ENCODE data around the gene ZNF883. TPM values are rescaled to one million over a fixed set of nuclear protein-coding genes. Genes with fewer than 3 reads are reported as not detected.
A peak's percentile ranks its signal among the peaks of the same experiment; 100 is the strongest.

Gene ZNF883
- total and polyA plus RNA-seq, 4 donors, result 1.0 to 2.1 (median 1.7) TPM

DNA sequence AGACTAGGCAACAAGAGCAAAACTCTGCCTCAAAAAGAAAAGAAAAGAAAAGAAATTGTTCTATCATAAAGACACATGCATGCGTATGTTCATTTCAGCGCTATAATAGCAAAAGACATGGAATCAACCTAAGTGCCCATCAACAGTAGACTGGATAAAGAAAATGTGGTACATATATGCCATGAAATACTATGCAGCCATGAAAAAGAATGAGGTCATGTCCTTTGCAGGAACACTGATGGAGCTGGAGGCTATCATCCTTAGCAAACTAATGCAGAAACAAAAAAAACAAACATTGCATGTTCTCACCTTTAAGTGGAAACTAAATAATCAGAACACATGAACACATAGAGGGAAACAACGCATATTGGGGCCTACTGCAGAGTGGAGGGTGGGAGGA is 6.3 kb upstream of the ZNF883 start:
- intact Hi-C loops (cut with DNase I), result no loop called here
- Histone ChIP-seq H3K36me3 (ENCODE audit: control insufficient read depth in 1 of 2, insufficient read depth in 2 of 2, low read length in 1 of 2) (no peaks in the 10 kb centered on the region), H3K27me3 (ENCODE audit: control insufficient read depth in 1 of 2, insufficient read depth in 2 of 2, low read length in 1 of 2) (no peaks in the 10 kb centered on the region), H3K4me3 (ENCODE audit: low read length in 2 of 2) (no peak overlapping the region), H3K4me1 (ENCODE audit: control insufficient read depth in 1 of 2, insufficient read depth in 2 of 2, low read length in 2 of 2) (no peaks in the 10 kb centered on the region), H3K9me3 (ENCODE audit: control insufficient read depth, low read length) (peaks cover 5% of the 10 kb centered on the region), H3K27ac (ENCODE audit: low read depth in 1 of 2, low read length in 2 of 2) (no peak overlapping the region)
- WGBS, 2 donors, result 89 to 95% methylated on average over 3 of the region's 3 CpGs
- DNase-seq (no peak), ATAC-seq (ENCODE audit: low FRiP score) (no peak)

DNA sequence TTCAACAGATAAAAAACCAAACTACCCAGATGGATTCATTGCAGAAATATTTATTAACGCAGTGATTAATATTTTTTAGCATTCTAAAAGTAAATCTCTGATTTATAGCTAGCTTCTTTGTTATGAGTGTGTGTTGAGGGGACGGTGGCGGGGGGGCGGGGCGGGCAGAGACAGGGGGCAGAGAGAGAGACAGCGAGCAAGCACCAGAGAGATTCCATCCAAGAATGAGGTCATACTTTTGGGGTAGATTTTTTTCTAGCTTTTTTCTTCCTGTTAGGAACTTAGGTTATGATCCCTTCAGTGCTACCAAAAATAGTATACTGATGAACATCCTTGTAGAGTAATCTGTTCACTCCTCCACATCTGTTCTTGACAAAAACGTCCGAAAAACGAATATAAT is 500 bp upstream of the ZNF883 start:
- no peaks in the 10 kb centered on the region for H3K27me3 ChIP-seq (ENCODE audit: control insufficient read depth in 1 of 2, insufficient read depth in 2 of 2, low read length in 1 of 2)
- WGBS, 2 donors, result 18 to 20% methylated on average over 9 of the region's 9 CpGs
- H3K36me3 ChIP-seq (ENCODE audit: control insufficient read depth in 1 of 2, insufficient read depth in 2 of 2, low read length in 1 of 2), result peaks cover 0 to 2% of the 10 kb centered on the region in 2 donors
- H3K4me3 ChIP-seq (ENCODE audit: low read length in 2 of 2), result no peak overlapping the region
- ATAC-seq (ENCODE audit: low FRiP score) (no peak), DNase-seq (no peak)
- H3K27ac ChIP-seq (ENCODE audit: low read depth in 1 of 2, low read length in 2 of 2), result no peak overlapping the region
- H3K4me1 ChIP-seq (ENCODE audit: control insufficient read depth in 1 of 2, insufficient read depth in 2 of 2, low read length in 2 of 2), result no peaks in the 10 kb centered on the region
- intact Hi-C loops (cut with DNase I), result no loop called here
- peaks cover 4% of the 10 kb centered on the region for H3K9me3 ChIP-seq (ENCODE audit: control insufficient read depth, low read length)

DNA sequence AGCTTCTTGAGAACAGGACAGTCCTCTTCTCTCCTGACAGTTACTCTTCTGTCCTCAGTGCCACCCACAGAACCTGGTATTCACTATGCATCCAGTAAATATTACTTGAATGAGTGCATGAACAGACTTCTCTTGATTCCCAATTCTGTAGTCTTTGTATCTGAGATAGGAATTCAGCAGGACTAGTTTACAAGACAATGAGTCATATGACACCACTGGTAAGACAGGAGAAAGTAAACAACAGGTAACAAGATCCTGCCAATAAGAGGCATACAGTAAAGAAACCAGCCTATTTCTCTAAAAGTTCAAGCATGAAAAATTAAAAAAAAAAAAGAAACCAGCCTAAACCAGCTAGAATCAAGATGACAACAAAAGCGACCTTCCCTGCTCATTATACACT is 6.2 kb downstream of the ZNF883 start:
- ATAC-seq (ENCODE audit: low FRiP score), result no peak
- H3K27me3 ChIP-seq (ENCODE audit: control insufficient read depth in 1 of 2, insufficient read depth in 2 of 2, low read length in 1 of 2), result no peaks in the 10 kb centered on the region
- intact Hi-C loops (cut with DNase I), result no loop called here
- H3K9me3 ChIP-seq (ENCODE audit: control insufficient read depth, low read length), result no peaks in the 10 kb centered on the region
- no peak overlapping the region for H3K27ac ChIP-seq (ENCODE audit: low read depth in 1 of 2, low read length in 2 of 2)
- no peaks in the 10 kb centered on the region for H3K4me1 ChIP-seq (ENCODE audit: control insufficient read depth in 1 of 2, insufficient read depth in 2 of 2, low read length in 2 of 2)
- peaks cover 0 to 2% of the 10 kb centered on the region in 2 donors for H3K36me3 ChIP-seq (ENCODE audit: control insufficient read depth in 1 of 2, insufficient read depth in 2 of 2, low read length in 1 of 2)
- 51 to 61% methylated on average over 1 of the region's 1 CpG for WGBS, 2 donors
- no peak overlapping the region for H3K4me3 ChIP-seq (ENCODE audit: low read length in 2 of 2)
- DNase-seq, result no peak

DNA sequence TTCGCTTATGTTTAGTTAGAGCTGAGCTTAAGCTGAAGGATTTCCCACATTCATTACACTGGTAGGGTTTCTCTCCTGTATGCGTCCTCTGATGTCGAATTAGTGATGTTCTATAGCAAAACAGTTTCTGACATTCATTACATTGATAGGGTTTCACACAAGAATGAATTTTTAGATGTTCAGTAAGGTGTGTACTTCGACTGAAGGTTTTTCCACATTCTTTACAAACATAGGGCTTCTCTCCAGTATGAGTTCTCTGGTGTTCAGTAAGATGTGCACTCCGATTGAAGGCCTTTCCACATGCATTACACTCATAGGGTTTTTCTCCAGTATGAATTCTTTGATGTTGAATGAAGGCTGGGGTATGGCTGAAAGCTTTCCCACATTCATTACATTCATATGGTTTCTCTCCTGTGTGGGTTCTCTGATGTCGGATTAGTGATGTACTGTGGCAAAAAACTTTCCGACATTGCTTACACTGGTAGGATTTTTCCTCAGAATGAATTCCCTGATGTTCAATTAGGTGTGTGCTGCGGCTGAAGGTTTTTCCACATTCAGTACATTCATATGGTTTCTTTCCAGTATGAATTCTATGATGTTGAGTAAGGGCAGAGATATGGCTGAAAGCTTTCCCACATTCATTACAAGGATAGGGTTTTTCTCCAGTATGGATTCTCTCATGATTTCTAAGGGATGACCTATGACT is 14.6 kb downstream of the ZNF883 start:
- ATAC-seq (ENCODE audit: low FRiP score), result no peak
- intact Hi-C loops (cut with DNase I), result no loop called here

DNA sequence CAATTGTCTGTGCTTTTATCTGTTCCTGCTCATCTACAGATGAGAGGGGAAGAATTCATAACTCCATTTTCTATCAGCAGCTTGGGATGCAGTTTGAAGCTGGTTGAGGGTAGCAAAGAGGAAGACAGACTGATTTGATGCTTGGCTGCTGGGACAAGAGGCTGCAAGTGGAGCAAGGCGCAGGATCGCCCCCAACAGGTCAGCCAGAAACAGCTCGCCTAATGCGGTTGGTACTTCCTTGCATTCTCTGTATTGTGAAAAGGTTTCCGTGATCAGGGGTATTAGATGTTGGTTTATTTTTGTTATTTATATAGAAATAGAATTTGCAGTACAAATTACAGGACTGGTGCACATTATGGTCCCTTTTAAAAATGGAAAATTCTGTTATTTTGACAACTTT is 40.6 kb downstream of the ZNF883 start:
- H3K27ac ChIP-seq (ENCODE audit: low read depth in 1 of 2, low read length in 2 of 2), result no peak overlapping the region
- DNase-seq (no peak), ATAC-seq (ENCODE audit: low FRiP score) (no peak)
- intact Hi-C loops (cut with DNase I), result no loop called here
- whole genome bisulfite sequencing, 2 donors, result 14 to 19% methylated on average over 5 of the region's 5 CpGs
- H3K27me3 ChIP-seq (ENCODE audit: control insufficient read depth in 1 of 2, insufficient read depth in 2 of 2, low read length in 1 of 2), result no peaks in the 10 kb centered on the region
- H3K4me1 ChIP-seq (ENCODE audit: control insufficient read depth in 1 of 2, insufficient read depth in 2 of 2, low read length in 2 of 2), result no peaks in the 10 kb centered on the region
- no peak overlapping the region for H3K4me3 ChIP-seq (ENCODE audit: low read length in 2 of 2)
- no peaks in the 10 kb centered on the region for H3K9me3 ChIP-seq (ENCODE audit: control insufficient read depth, low read length)
- H3K36me3 ChIP-seq (ENCODE audit: control insufficient read depth in 1 of 2, insufficient read depth in 2 of 2, low read length in 1 of 2), result no peaks in the 10 kb centered on the region

More for the DNA sequence above, 14.6 kb downstream of the ZNF883 start:
- Histone ChIP-seq H3K36me3 (ENCODE audit: control insufficient read depth in 1 of 2, insufficient read depth in 2 of 2, low read length in 1 of 2) (peaks cover 0 to 5% of the 10 kb centered on the region in 2 donors), H3K27ac (ENCODE audit: low read depth in 1 of 2, low read length in 2 of 2) (no peak overlapping the region), H3K9me3 (ENCODE audit: control insufficient read depth, low read length) (peaks cover 22% of the 10 kb centered on the region), H3K27me3 (ENCODE audit: control insufficient read depth in 1 of 2, insufficient read depth in 2 of 2, low read length in 1 of 2) (no peaks in the 10 kb centered on the region), H3K4me1 (ENCODE audit: control insufficient read depth in 1 of 2, insufficient read depth in 2 of 2, low read length in 2 of 2) (no peaks in the 10 kb centered on the region), H3K4me3 (ENCODE audit: low read length in 2 of 2) (peak overlapping the region in 1 of 2 donors; percentile 14)
- no peak for DNase-seq
- WGBS, 2 donors, result 94 to 95% methylated on average over 8 of the region's 8 CpGs

DNA sequence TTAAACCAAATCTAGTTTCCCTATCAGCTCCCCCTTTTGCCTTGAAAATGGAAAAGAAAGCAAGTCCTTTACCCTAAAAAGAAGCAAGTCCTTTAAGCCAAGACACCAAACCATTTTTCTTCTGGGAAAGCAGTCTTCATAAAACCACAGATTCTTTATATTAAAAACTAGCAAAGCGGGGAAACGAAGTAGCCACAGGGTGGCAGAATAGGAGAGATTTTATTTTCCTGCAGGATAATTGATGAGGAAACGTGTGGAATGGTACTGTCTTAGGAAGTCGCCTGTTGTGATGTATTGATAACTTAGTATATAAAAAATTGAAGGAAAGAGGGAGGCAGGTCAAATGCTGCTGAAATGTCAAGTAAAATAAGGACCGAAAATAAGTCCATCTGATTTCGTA is 41.1 kb downstream of the ZNF883 start:
- H3K4me1 ChIP-seq (ENCODE audit: control insufficient read depth in 1 of 2, insufficient read depth in 2 of 2, low read length in 2 of 2), result no peaks in the 10 kb centered on the region
- H3K4me3 ChIP-seq (ENCODE audit: low read length in 2 of 2), result no peak overlapping the region
- no peaks in the 10 kb centered on the region for H3K27me3 ChIP-seq (ENCODE audit: control insufficient read depth in 1 of 2, insufficient read depth in 2 of 2, low read length in 1 of 2)
- H3K9me3 ChIP-seq (ENCODE audit: control insufficient read depth, low read length), result no peaks in the 10 kb centered on the region
- no peak for DNase-seq
- WGBS, 2 donors, result 41 to 46% methylated on average over 6 of the region's 6 CpGs
- no peak overlapping the region for H3K27ac ChIP-seq (ENCODE audit: low read depth in 1 of 2, low read length in 2 of 2)
- H3K36me3 ChIP-seq (ENCODE audit: control insufficient read depth in 1 of 2, insufficient read depth in 2 of 2, low read length in 1 of 2), result no peaks in the 10 kb centered on the region
- intact Hi-C loops (cut with DNase I), result no loop called here
- ATAC-seq (ENCODE audit: low FRiP score), result no peak

DNA sequence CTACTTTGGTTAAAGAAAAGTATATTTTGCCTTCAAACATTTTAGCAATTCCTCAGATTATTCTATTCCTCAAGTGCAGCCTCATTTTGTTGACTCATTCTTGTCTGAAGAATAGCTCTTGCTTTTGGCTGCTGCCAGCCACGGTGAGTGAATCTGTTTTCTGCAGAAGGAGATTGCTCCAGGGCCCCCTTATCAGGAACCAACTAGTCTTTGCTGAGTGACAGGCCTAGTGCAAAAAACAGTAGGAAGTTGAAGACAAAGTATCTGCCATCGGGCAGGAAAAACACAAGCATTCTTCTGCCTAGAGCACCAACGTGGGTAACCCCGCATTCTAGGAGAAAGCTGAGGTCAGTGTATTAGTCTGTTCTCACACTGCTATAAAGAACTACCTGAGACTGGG is 42.3 kb downstream of the ZNF883 start:
- Histone ChIP-seq H3K9me3 (ENCODE audit: control insufficient read depth, low read length) (no peaks in the 10 kb centered on the region), H3K27me3 (ENCODE audit: control insufficient read depth in 1 of 2, insufficient read depth in 2 of 2, low read length in 1 of 2) (no peaks in the 10 kb centered on the region), H3K27ac (ENCODE audit: low read depth in 1 of 2, low read length in 2 of 2) (no peak overlapping the region), H3K4me1 (ENCODE audit: control insufficient read depth in 1 of 2, insufficient read depth in 2 of 2, low read length in 2 of 2) (no peaks in the 10 kb centered on the region), H3K36me3 (ENCODE audit: control insufficient read depth in 1 of 2, insufficient read depth in 2 of 2, low read length in 1 of 2) (no peaks in the 10 kb centered on the region), H3K4me3 (ENCODE audit: low read length in 2 of 2) (no peak overlapping the region)
- ATAC-seq (ENCODE audit: low FRiP score) (no peak), DNase-seq (no peak)
- intact Hi-C loops (cut with DNase I), result no loop called here
- WGBS, 2 donors, result 31 to 37% methylated on average over 4 of the region's 4 CpGs

DNA sequence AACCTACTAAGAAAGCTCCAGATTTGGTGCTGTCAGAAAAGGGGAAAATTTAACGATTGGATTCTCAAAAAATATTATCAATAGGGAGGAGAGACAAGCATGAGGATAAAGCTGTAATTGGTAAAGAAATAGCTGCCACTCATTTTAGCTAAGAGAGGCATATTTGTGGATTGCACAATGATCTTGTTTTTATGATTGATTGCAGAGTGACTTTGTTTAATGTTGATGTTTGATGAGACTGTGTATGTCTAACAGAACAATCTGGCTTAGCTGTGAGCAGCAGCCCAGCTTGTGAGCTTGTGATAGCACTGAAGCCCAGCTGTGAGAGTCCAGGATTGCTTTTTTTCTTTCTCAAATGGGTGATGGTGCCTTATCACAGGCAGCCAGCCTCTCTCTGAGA is 56.4 kb downstream of the ZNF883 start:
- DNase-seq (no peak), ATAC-seq (ENCODE audit: low FRiP score) (no peak)
- 47 to 67% methylated on average over 1 of the region's 1 CpG for WGBS, 2 donors
- Histone ChIP-seq H3K9me3 (ENCODE audit: control insufficient read depth, low read length) (no peaks in the 10 kb centered on the region), H3K36me3 (ENCODE audit: control insufficient read depth in 1 of 2, insufficient read depth in 2 of 2, low read length in 1 of 2) (no peaks in the 10 kb centered on the region), H3K27me3 (ENCODE audit: control insufficient read depth in 1 of 2, insufficient read depth in 2 of 2, low read length in 1 of 2) (no peaks in the 10 kb centered on the region), H3K4me1 (ENCODE audit: control insufficient read depth in 1 of 2, insufficient read depth in 2 of 2, low read length in 2 of 2) (no peaks in the 10 kb centered on the region), H3K27ac (ENCODE audit: low read depth in 1 of 2, low read length in 2 of 2) (no peak overlapping the region), H3K4me3 (ENCODE audit: low read length in 2 of 2) (no peak overlapping the region)
- intact Hi-C loops (cut with DNase I), result no loop called here

DNA sequence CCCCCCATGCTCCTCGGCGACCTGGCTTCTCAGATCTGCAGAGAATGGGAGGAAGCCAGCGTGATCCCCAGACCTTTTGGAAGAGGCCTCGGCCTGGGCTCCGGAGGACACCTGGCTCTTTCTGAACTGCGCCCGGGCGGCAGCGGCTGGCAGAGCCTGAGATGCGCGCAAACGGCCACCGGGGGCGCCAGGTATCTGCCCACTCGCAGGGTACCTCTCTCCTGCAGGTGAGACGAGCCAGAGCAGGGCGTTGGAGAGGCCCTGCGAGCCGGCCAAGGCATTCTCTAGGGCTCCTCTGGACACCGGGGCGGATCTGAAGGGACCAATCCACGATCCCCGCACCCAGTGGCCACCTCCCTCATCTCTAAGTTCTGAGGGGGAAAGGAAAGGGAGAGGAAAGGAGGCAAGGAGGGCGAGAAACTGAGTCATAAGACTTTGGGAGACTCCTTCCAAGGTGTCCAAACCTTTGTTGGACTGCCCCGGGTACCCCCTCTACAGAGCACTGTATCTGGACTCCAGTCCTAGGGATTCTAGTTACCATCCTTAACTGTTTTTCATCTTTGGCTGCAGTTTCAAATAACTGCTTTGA is 66.3 kb downstream of the ZNF883 start:
- DNase-seq, result peak in 1 of 2 donors; percentile 71
- Histone ChIP-seq H3K27ac (ENCODE audit: low read depth in 1 of 2, low read length in 2 of 2) (no peak overlapping the region), H3K4me3 (ENCODE audit: low read length in 2 of 2) (no peak overlapping the region), H3K36me3 (ENCODE audit: control insufficient read depth in 1 of 2, insufficient read depth in 2 of 2, low read length in 1 of 2) (no peaks in the 10 kb centered on the region), H3K27me3 (ENCODE audit: control insufficient read depth in 1 of 2, insufficient read depth in 2 of 2, low read length in 1 of 2) (peaks cover 0 to 2% of the 10 kb centered on the region in 2 donors), H3K9me3 (ENCODE audit: control insufficient read depth, low read length) (peaks cover 10% of the 10 kb centered on the region), H3K4me1 (ENCODE audit: control insufficient read depth in 1 of 2, insufficient read depth in 2 of 2, low read length in 2 of 2) (no peaks in the 10 kb centered on the region)
- WGBS, 2 donors, result 29 to 34% methylated on average over 25 of the region's 25 CpGs
- peak; percentile 26 for ATAC-seq (ENCODE audit: low FRiP score)
- intact Hi-C loops (cut with DNase I), result no loop called here

Data from aorta (tissue), 5 donors.